ENCODE results near the gene COMMD10.

The COMMD10 gene

GRCh38 chr5:116275282-116275681 is 190.5 kb downstream of the COMMD10 start:
- Histone ChIP-seq H3K27me3 (no peaks in the 10 kb centered on the region), H3K36me3 (no peaks in the 10 kb centered on the region), H3K4me1 (peaks cover 4% of the 10 kb centered on the region; the same call in 1 of the 2 replicates), H3K4me3 (ENCODE audit: low read depth, low read length) (no peak overlapping the region), H3K9me3 (no peaks in the 10 kb centered on the region; the same call in 1 of the 2 replicates)
- TF ChIP-seq CTCF (IDR thresholded peaks at IDR 0.05; ENCODE audit: low read depth, low read length), result no peak
- no peak for DNase-seq

GRCh38 chr5:116276952-116277351 is 192.1 kb downstream of the COMMD10 start:
- DNase-seq, result no peak
- Histone ChIP-seq H3K27me3 (no peaks in the 10 kb centered on the region), H3K4me3 (ENCODE audit: low read depth, low read length) (no peak overlapping the region), H3K4me1 (peaks cover 4% of the 10 kb centered on the region; the same call in 1 of the 2 replicates), H3K36me3 (no peaks in the 10 kb centered on the region), H3K9me3 (no peaks in the 10 kb centered on the region; the same call in 1 of the 2 replicates)
- TF ChIP-seq CTCF (IDR thresholded peaks at IDR 0.05; ENCODE audit: low read depth, low read length), result no peak

GRCh38 chr5:116280149-116280803 is 195.5 kb downstream of the COMMD10 start:
- no peak for TF ChIP-seq CTCF (IDR thresholded peaks at IDR 0.05; ENCODE audit: low read depth, low read length)
- no peaks in the 10 kb centered on the region for H3K36me3 ChIP-seq
- no peak for DNase-seq
- no peaks in the 10 kb centered on the region for H3K9me3 ChIP-seq
- no peaks in the 10 kb centered on the region for H3K4me1 ChIP-seq
- H3K27me3 ChIP-seq, result no peaks in the 10 kb centered on the region
- H3K4me3 ChIP-seq (ENCODE audit: low read depth, low read length), result no peak overlapping the region

GRCh38 chr5:116281309-116281708 is 196.5 kb downstream of the COMMD10 start:
- no peak for TF ChIP-seq CTCF (IDR thresholded peaks at IDR 0.05; ENCODE audit: low read depth, low read length)
- H3K36me3 ChIP-seq, result no peaks in the 10 kb centered on the region
- H3K4me1 ChIP-seq, result no peaks in the 10 kb centered on the region
- H3K9me3 ChIP-seq, result no peaks in the 10 kb centered on the region
- H3K4me3 ChIP-seq (ENCODE audit: low read depth, low read length), result no peak overlapping the region
- DNase-seq, result no peak
- H3K27me3 ChIP-seq, result no peaks in the 10 kb centered on the region

- Histone ChIP-seq H3K27me3 (no peaks in the 10 kb centered on the region), H3K4me1 (no peaks in the 10 kb centered on the region), H3K36me3 (no peaks in the 10 kb centered on the region), H3K9me3 (no peaks in the 10 kb centered on the region), H3K4me3 (ENCODE audit: low read depth, low read length) (no peak overlapping the region)
- no peak for TF ChIP-seq CTCF (IDR thresholded peaks at IDR 0.05; ENCODE audit: low read depth, low read length)
- no peak for DNase-seq
Measured at GRCh38 chr5:116288524-116288923, 203.7 kb downstream of the COMMD10 start.

GRCh38 chr5:116289276-116289675 is 204.5 kb downstream of the COMMD10 start:
- Histone ChIP-seq H3K27me3 (no peaks in the 10 kb centered on the region), H3K36me3 (no peaks in the 10 kb centered on the region), H3K4me3 (ENCODE audit: low read depth, low read length) (no peak overlapping the region), H3K4me1 (no peaks in the 10 kb centered on the region), H3K9me3 (no peaks in the 10 kb centered on the region)
- peak; percentile 25 for TF ChIP-seq CTCF (IDR thresholded peaks at IDR 0.05; ENCODE audit: low read depth, low read length)
- no peak for DNase-seq
